ENCODE measurements around the gene HTD2. TPM values are rescaled to one million over a fixed set of nuclear protein-coding genes. Genes with fewer than 3 reads are reported as not detected.
"Not testable (repeated sequence)": the region's sequence is repeated elsewhere in the genome, so short reads cannot be mapped to it uniquely, and the experiment has no call there.

The HTD2 gene
- total RNA-seq, 2 donors from 2014 or later = 8.5 to 10.3 TPM

- H3K27ac Mint-ChIP-seq; H3K36me3 Mint-ChIP-seq; DNase-seq (ENCODE audit: low spot score in 2 of 2); ATAC-seq; H3K9me3 Mint-ChIP-seq: not testable (repeated sequence)
Observed at GRCh38 chr3:58339146-58339545, 32.8 kb downstream of the HTD2 start.

DNA sequence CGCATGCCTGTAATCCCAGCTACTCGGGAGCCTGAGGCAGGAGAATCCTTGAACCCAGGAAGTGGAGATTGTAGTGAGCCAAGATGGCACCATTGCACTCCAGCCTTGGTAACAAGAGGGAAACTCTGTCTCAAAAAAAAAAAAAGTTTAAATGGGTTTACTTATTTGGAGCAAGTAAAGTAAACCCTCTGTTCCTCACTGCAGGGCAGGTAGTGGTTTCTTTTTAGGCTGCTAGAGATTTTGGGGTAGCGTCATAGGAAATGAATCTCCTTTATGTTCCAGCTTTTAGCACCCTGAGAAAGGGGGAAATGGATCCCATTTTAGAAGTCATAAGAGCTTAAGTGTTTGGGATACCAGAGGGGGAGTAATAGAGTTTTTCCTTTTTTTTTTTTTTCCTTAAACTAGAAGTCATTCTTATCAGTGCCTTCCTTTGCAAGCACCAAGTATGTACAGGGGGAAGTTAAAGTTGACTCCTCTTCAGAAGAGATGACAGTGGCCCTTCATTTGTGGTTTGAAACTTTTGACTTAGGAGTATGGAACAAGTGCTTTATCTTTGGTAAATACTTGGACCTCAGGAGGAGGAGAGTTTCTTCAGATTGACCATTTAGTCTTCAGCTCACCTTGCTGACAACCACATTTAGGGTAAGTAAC lies 34.4 kb downstream of the HTD2 start:
- peaks cover 0 to 6% of the 10 kb centered on the region in 2 donors for H3K36me3 Mint-ChIP-seq
- DNase-seq (ENCODE audit: low spot score in 2 of 2) = no peak
- H3K9me3 Mint-ChIP-seq = no peaks in the 10 kb centered on the region
- no peak for ATAC-seq
- H3K27ac Mint-ChIP-seq = peak overlapping the region in 1 of 2 donors; percentile 51

DNA sequence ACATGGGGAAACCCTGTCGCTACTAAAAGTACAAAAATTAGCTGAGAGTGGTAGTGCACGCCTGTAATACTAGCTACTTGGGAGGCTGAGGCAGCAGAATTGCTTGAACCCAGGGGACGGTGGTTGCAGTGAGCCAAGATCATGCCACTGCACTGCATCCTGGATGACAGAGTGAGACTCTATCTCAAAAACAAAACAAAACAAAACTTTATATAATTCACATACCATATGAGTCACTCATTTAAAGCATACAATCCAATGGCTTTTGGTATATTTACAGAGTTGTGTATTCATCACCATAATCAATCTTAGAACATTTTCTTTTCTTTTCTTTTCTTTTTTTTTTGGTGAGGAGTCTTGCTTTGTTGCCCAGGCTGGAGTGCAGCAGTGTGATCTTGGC lies 35.1 kb downstream of the HTD2 start:
- H3K27ac Mint-ChIP-seq = peak overlapping the region; percentile 44 to 51
- ATAC-seq = no peak
- H3K36me3 Mint-ChIP-seq = peaks cover 0 to 2% of the 10 kb centered on the region in 2 donors
- no peak for DNase-seq (ENCODE audit: low spot score in 2 of 2)
- no peaks in the 10 kb centered on the region for H3K9me3 Mint-ChIP-seq

GRCh38 chr3:58342676-58343075 lies 36.4 kb downstream of the HTD2 start:
- ATAC-seq = no peak
- H3K36me3 Mint-ChIP-seq = no peaks in the 10 kb centered on the region
- H3K27ac Mint-ChIP-seq = no peak overlapping the region
- H3K9me3 Mint-ChIP-seq = no peaks in the 10 kb centered on the region
- DNase-seq (ENCODE audit: low spot score in 2 of 2) = no peak

DNA sequence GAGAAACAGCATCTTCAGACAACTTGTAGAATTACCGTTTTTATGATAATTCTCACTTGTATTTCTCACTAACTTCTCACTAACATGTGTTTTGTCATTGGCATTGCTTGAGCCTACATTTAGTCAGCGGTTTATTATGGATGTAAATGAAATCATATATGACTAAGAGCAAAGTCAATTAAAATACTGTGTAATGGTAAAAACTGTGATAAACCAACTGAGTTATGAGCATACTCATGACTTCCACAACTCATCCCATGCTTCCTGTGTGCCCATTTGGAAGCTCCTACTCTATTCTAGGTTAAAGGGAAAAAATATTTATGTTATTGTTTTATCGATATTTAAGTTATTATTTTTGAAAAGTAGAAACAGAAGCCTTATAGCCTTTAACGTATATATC lies 39.1 kb downstream of the HTD2 start:
- peak overlapping the region in 1 of 2 donors; percentile 2 for H3K27ac Mint-ChIP-seq
- peaks cover 0 to 5% of the 10 kb centered on the region in 2 donors for H3K36me3 Mint-ChIP-seq
- ATAC-seq = no peak
- no peak for DNase-seq (ENCODE audit: low spot score in 2 of 2)
- H3K9me3 Mint-ChIP-seq = no peaks in the 10 kb centered on the region

GRCh38 chr3:58346368-58346767 lies 40.0 kb downstream of the HTD2 start:
- Mint-ChIP-seq H3K9me3 (no peaks in the 10 kb centered on the region), H3K36me3 (peaks cover 0 to 5% of the 10 kb centered on the region in 2 donors), H3K27ac (peak overlapping the region; percentile 2 to 70)
- ATAC-seq = peak; percentile 80 to 84
- no peak for DNase-seq (ENCODE audit: low spot score in 2 of 2)

DNA sequence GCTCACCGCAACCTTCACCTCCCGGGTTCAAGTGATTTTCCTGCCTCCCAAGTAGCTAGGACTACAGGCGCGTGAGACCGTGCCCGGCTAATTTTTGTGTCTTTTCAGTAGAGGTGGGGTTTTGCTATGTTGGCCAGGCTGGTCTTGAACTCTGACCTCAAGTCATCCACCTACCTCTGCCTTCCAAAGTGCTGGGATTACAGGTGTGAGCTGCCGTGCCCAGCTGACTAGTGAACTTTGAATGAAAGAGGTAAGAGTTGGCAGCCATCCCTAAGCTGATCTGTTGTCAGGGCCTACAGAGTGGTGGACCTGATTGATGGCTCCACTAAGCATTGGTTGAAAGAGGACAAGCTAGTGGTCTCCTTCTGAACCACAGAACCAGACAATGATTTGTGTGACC lies 41.7 kb downstream of the HTD2 start:
- no peak overlapping the region for H3K27ac Mint-ChIP-seq
- DNase-seq (ENCODE audit: low spot score in 2 of 2) (no peak), ATAC-seq (no peak)
- H3K36me3 Mint-ChIP-seq = peaks cover 0 to 5% of the 10 kb centered on the region in 2 donors
- no peaks in the 10 kb centered on the region for H3K9me3 Mint-ChIP-seq

- no peaks in the 10 kb centered on the region for H3K9me3 Mint-ChIP-seq
- ATAC-seq (peak; percentile 31 to 70), DNase-seq (ENCODE audit: low spot score in 2 of 2) (no peak)
- H3K36me3 Mint-ChIP-seq = peaks cover 0 to 5% of the 10 kb centered on the region in 2 donors
- peak overlapping the region; percentile 54 to 63 for H3K27ac Mint-ChIP-seq
Observed at GRCh38 chr3:58349792-58350626, 43.7 kb downstream of the HTD2 start.

GRCh38 chr3:58350627-58351013 lies 44.3 kb downstream of the HTD2 start:
- ATAC-seq (no peak), DNase-seq (ENCODE audit: low spot score in 2 of 2) (no peak)
- no peaks in the 10 kb centered on the region for H3K9me3 Mint-ChIP-seq
- peaks cover 0 to 5% of the 10 kb centered on the region in 2 donors for H3K36me3 Mint-ChIP-seq
- peak overlapping the region; percentile 54 to 63 for H3K27ac Mint-ChIP-seq

- Mint-ChIP-seq H3K36me3 (peaks cover 0 to 5% of the 10 kb centered on the region in 2 donors), H3K9me3 (no peaks in the 10 kb centered on the region), H3K27ac (peak overlapping the region in 1 of 2 donors; percentile 17)
- DNase-seq (ENCODE audit: low spot score in 2 of 2) (no peak), ATAC-seq (no peak)
Observed at GRCh38 chr3:58351920-58352319, 45.6 kb downstream of the HTD2 start.

- Mint-ChIP-seq H3K9me3 (no peaks in the 10 kb centered on the region), H3K36me3 (peaks cover 0 to 5% of the 10 kb centered on the region in 2 donors), H3K27ac (no peak overlapping the region)
- ATAC-seq (no peak), DNase-seq (ENCODE audit: low spot score in 2 of 2) (no peak)
Observed at GRCh38 chr3:58352626-58353025, 46.3 kb downstream of the HTD2 start.

GRCh38 chr3:58353722-58354553 lies 47.6 kb downstream of the HTD2 start:
- Mint-ChIP-seq H3K36me3 (peaks cover 0 to 5% of the 10 kb centered on the region in 2 donors), H3K27ac (peak overlapping the region; percentile 28 to 73), H3K9me3 (no peaks in the 10 kb centered on the region)
- peak; percentile 63 to 65 for ATAC-seq
- no peak for DNase-seq (ENCODE audit: low spot score in 2 of 2)

DNA sequence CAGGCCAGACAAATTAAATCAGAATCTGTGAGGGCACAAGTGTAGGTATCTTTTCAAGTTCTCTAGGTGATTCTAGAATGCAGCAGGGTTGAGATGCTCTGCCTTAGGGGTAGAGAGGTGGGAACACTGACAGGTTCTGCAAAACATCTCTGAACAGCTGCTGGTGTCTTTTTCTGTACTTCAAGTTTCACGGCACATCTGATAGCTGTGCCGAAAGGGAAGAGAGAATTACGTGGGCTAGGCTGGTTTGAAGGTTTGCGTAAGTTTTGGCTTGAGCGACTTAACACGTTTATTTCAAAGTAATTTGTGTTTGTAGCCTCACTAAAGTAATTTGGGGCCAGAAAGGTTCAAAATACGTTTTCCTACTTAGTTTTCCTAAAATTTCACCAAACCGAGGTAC lies 48.9 kb downstream of the HTD2 start:
- DNase-seq (ENCODE audit: low spot score in 2 of 2) (no peak), ATAC-seq (no peak)
- H3K9me3 Mint-ChIP-seq = no peaks in the 10 kb centered on the region
- no peaks in the 10 kb centered on the region for H3K36me3 Mint-ChIP-seq
- H3K27ac Mint-ChIP-seq = no peak overlapping the region

DNA sequence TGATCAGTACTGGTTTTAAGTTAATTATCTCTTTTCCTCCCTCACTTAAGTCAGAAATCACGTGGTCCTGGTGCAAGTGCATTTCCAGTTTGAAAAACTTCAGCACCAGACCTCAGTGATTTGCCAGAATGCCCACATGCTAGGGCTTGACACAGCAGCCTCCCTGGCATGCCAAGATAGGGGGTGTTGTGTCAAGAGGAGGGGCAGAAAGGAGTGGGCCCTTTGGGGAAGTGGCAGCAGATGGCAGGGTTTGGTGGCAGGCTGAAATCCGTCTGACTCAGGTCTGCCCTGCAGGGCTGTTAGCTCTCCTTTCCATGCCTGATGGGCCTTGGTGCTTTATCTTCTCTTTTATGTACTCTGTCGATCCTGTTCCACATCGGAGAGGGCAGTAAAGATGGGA lies 49.7 kb downstream of the HTD2 start:
- Mint-ChIP-seq H3K36me3 (no peaks in the 10 kb centered on the region), H3K27ac (no peak overlapping the region), H3K9me3 (no peaks in the 10 kb centered on the region)
- ATAC-seq = no peak
- no peak for DNase-seq (ENCODE audit: low spot score in 2 of 2)

GRCh38 chr3:58357402-58357801 lies 51.1 kb downstream of the HTD2 start:
- Mint-ChIP-seq H3K9me3 (no peaks in the 10 kb centered on the region), H3K36me3 (no peaks in the 10 kb centered on the region), H3K27ac (no peak overlapping the region)
- ATAC-seq = no peak
- DNase-seq (ENCODE audit: low spot score in 2 of 2) = no peak

- no peaks in the 10 kb centered on the region for H3K36me3 Mint-ChIP-seq
- H3K27ac Mint-ChIP-seq = no peak overlapping the region
- ATAC-seq = peak; percentile 54 to 79
- DNase-seq (ENCODE audit: low spot score in 2 of 2) = no peak
- no peaks in the 10 kb centered on the region for H3K9me3 Mint-ChIP-seq
Observed at GRCh38 chr3:58358092-58358491, 51.8 kb downstream of the HTD2 start.

DNA sequence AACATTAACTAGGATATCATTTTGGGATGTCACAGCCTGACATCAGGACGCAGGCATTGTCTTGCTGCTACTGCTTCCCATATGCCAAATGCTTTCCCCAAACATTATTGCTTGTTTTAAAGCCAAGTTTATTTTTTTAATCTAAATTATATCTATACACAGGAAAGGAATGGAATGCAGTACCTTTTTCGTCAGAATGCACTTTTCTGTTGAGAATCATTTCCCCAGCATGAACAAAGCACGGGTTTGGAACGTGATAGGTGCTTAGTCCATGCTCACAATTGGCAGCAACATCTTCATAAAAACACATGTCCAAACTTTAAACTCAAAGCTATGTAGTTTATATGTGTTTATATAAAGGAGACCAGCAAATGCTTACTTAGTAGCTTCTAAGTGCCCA lies 52.5 kb downstream of the HTD2 start:
- no peaks in the 10 kb centered on the region for H3K9me3 Mint-ChIP-seq
- peak overlapping the region in 1 of 2 donors; percentile 29 for H3K27ac Mint-ChIP-seq
- ATAC-seq (no peak), DNase-seq (ENCODE audit: low spot score in 2 of 2) (no peak)
- peaks cover 0 to 5% of the 10 kb centered on the region in 2 donors for H3K36me3 Mint-ChIP-seq
